Peyer's patch (tissue), 4 donors: ENCODE data around the gene NRAP.

Source experiments
- CTCF ChIP-seq, 6 experiments: fragments of 450-650 bp in 4 of 6; fragments of 200-600 bp in 2 of 6; sonication (generic) in 1 of 6; IDR thresholded peaks; one replicate each; pipeline ENCODE4 v1.5.1; 2017 to 2019; ENCODE audit warnings: antibody characterized with exemption in 6 of 6, mild to moderate bottlenecking in 3 of 6, moderate library complexity in 1 of 6
- POLR2A ChIP-seq, 2 donors: fragments of 450-650 bp; IDR thresholded peaks; one replicate each; pipeline ENCODE4 v1.5.1; 2017; ENCODE audit warnings: antibody characterized with exemption in 2 of 2, mild to moderate bottlenecking in 2 of 2, moderate library complexity in 2 of 2

- TF ChIP-seq CTCF (IDR thresholded peaks at IDR 0.05) (no peak), POLR2A (IDR thresholded peaks at IDR 0.05) (no peak)
Measured at GRCh38 chr10:113539789-113540188, 124.1 kb downstream of the NRAP start.
